NCI-H2029 treated with DMSO at 0.1 percent for 48 hours (cell line): ENCODE results near the gene PEX19.
"Not testable (repeated sequence)": the region's sequence is repeated elsewhere in the genome, so short reads cannot be mapped to it uniquely, and the experiment has no call there.

Source experiments
- DNase-seq: peaks from one replicate; lab custom pipeline; 2025; lab: John Stamatoyannopoulos, UW

The PEX19 gene, protein sequence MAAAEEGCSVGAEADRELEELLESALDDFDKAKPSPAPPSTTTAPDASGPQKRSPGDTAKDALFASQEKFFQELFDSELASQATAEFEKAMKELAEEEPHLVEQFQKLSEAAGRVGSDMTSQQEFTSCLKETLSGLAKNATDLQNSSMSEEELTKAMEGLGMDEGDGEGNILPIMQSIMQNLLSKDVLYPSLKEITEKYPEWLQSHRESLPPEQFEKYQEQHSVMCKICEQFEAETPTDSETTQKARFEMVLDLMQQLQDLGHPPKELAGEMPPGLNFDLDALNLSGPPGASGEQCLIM

DNA sequence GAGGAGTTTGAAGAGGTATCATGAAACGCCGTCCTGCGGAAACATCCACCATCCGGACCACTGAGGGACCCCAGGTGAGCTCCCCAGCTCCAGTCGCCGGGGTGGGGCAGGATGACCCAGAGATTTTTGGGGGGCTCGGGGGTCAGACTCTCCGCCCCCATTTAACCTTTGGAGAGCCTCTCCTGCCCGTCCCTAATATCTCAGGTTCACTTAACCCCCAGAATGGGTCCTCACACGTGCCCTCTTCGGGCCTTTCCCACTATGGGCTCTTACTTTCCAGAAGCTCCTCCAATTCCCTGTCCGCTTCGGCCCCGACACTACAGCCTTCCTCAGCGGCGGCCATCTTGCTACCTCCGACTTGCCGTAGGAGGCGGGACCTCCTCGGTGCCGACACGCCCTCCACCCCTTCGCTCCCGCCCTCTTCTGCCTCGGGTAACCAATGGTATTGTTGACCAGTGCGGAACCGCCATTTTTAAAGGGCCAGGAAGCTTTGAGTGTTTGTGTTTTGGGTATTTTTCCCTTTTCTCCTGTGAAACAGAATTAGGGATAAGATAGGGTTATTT, at the start of gene PEX19:
PEX19 (minus strand) TSS at position 352 of the 563 bp plus-strand sequence; CDS start at position 343, 9 bp downstream.
- DNase-seq = peak; percentile 59

DNA sequence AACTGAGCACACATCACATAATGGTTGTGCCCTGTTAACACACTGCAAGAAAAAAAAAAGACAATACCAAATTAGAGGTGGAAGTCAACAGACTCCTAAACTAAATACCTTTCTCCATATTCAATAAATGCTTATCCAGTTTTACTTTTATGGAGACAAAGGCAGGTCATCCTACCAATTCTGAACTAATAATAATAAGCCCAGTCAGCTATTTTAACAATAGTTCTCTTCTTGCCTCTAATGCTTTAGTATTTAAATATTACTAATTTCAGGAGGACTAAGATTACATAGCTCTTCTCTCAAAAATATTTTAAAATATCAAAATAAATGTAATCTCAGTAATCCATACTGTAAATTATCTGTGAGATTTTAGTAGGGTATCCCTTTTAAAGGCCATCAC, 47.6 kb upstream of the PEX19 start:
- no peak for DNase-seq

DNA sequence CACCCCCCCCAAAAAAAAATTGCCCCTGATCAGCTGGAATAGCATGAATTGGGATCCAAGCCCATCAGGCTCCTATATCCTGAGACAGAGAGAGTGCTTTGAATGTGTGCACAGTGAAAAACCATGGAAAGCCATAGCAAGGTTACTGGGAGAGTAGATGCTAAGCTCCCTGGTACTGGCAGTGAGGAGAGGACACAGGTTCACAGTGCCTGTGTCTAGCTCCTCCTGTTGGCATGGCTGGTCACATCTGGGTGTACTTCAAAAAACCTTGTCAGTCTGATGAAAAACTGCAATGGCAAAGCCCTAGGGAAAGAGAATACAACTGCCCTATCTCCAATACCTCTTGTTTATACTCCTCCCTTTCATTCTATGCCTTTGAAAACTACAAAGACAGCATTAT, 45.2 kb upstream of the PEX19 start:
- no peak for DNase-seq

DNA sequence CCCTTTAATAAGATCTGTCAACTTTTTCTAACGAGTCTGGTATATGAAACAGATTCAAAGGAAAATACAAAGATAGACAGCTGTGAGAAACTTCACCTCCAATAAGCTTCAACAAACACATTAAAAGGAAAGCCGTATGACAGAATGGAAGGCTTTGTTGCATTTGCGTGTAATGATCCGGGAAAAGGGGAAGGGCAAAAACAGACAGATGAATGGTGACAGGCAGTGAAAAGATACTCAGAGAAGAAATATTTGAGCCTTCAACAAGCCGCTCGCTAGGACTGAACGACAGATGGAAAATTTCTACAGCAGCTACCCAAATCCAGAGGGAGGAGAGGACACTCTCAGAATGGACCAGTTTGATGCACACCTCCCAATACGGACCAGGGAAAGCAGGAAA, 43.3 kb upstream of the PEX19 start:
- DNase-seq = no peak

DNA sequence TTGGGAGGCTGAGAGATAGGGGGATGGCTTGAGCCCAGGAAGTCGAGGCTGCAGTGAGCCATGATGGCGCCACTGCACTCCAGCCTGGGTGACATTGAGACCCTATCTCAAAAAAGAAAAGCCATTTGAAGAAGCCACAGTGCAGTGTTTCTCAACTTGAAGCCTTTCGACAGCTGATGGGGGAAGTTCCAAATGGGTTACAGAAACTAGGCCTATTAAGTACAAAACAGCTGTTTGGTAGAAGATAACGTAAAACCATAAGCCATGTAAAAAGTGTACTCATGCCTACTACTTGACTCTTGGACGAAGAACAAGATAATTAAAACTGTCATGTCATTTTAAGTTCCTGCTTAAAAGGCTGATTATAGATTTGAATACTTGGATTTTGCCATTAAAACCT, 41.5 kb upstream of the PEX19 start:
- no peak for DNase-seq

DNA sequence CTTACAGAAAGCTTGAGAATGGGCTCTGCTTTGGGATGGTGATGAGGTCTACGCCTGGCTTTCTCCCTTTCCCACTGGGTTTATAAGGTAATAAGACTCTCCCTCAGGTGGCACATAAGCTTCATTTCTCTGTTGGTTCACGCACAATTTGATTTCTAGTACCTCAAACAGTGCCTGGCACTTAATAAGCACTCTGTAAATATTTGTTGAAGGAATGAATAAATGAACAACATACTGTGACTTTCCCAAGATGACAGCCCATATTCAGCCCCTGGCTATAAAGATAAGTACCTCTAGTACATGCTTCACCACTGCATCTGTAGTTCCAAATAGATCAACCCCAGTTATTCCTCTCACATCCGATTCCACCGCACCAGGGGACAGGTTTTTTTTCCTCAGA, 40.3 kb upstream of the PEX19 start:
- peak; percentile 94 for DNase-seq

DNA sequence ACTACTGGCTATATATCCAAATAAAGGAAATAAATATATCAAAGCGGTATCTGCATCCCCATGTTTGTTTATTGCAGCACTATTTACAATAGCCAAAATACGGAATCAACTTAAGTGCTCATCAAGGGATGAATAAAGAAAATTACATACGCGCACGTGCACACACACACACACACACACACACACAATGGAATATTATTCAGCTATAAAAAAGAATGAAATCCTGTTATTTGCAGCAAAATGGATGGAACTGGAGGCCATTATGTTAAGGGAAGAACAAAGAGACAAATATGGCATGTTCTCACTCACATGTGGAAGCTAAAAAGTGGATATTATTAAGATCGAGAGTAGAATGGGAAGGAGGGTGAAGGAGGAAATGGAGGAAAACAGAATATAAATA, 37.9 kb upstream of the PEX19 start:
- DNase-seq = no peak

DNA sequence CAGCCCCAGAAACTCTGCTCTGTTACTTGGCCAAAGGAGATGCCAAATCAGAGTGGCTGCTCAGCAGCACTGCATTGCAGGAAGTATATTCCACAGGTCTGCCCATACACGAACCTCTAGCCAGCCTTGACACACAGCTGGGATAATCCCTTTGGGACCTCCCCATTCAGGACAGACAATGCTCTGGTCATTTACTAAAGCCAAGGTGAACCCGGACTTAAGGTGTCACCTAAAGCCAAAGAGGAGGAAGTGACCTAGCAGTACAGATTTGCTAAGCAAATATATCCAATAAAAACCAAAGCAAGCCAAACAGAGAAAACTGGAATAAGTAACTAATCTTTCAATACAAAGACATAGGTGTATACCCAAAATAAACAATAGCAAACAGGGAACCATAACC, 30.4 kb upstream of the PEX19 start:
- DNase-seq = no peak

DNA sequence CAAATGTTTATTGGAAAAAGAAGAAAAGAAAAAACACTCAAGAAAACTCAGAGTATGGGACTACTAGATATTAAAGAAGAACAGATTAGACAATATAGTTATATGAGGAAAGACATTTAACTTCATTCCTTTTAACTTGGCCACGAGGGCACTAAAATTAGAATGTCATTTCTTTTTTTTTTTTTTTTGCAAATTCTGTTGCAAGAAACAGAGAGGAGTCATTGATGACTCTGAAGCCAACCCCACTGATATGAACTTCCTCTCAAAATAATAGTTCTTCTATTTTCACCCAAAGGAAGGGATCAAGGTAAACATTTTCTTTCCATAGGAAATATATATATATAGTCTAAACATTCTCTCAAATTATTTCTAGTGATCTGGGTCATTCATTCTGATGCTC, 24.6 kb upstream of the PEX19 start:
- no peak for DNase-seq

DNA sequence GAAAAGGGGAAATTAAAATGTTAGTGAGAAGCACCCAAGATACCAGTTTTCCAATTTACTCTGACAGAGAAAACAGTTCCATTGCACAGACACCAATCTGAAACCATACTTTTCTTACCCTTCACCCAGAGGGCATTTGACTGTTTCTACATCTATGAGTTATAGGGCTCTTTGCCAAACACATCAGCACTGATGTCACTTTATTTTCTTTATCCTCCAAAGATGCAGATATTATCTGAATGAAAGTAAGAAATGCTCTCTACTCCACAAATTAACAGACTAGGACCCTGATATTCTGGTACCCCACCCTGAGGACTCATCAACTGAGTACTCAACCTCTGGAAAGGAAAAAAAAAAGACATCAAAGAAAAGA, 24.2 kb upstream of the PEX19 start:
- no peak for DNase-seq

DNA sequence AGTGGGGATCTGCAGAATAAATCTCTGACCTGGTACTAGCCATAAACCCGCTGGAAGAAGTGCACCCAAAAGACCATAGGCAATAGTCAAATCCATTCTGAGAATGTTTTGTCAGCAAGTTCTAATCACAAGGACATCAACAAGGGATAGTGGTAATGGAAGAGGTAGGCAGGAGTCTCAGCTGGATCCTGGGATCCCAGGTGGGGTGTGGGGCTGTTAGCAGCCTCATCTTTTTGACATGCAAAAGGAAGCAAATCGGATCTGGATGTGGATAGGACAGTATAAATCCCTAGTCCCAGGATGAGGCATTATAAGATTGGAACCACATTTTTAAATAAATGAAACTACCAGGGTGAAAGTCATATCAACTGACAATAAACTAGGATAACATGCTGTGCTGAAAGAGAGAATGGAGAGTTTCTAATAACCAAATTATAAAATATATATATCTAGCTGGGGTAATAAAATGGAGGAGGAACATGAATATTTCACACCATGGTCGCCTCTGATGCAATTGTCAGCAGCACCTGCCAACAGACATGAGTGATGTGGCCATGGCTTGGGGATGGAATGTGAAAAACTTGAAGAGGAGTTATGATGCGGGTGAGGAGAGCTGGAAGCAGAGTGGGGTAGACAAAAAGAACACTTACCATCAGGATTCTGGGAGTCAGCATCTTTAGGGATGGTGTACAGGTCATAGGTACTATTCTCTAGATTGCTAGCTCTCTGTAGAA, 23.7 kb upstream of the PEX19 start:
- no peak for DNase-seq

DNA sequence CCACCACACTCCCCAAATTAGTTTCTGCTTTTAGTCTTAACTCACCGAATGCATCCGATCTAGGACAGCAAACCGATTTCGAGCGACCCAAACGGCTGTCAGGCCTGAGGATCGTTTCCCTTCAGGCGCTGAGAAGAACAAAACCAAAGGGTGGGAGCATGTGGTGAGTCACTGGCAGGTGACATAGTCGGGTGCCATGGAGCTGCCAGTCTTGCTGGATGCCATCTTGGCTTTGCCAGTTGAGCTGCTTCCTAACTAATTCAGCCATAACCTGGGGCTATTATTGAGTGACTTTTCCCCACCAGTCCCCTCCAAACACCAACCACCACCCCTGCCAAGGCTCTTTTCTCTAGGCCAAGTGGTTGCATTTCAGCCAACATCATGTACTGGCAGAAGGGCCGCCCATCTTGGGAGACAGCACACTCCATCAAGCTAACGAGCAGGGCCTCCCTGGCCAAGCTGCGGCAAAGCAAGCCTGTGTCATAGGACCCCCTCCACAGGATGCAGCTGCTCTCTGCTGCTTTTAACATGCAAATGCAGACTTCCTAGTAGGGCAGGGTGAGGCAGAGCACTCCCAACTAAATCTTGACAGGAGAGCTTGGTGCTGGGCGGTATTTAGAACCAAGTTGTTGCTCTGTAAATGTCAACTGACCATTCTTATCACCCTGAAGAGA, 22.3 kb upstream of the PEX19 start:
- DNase-seq = no peak

DNA sequence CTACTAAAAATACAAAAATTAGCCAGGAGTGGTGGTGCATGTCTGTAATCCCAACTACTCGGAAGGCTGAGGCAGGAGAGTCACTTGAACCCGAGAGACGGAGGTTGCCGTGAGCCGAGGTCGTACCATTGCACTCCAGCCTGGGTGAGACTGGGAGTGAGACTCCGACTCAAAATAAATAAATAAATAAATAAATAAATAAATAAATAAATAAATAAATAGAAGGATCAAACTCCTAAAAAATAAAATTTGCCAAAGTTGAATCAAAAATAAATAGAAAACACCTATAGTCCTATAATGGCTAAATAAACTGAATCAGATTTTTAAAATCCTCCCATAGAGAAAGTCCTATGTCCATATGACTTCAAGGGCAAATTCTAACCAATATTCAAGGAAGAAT, 15.2 kb upstream of the PEX19 start:
- DNase-seq = no peak

DNA sequence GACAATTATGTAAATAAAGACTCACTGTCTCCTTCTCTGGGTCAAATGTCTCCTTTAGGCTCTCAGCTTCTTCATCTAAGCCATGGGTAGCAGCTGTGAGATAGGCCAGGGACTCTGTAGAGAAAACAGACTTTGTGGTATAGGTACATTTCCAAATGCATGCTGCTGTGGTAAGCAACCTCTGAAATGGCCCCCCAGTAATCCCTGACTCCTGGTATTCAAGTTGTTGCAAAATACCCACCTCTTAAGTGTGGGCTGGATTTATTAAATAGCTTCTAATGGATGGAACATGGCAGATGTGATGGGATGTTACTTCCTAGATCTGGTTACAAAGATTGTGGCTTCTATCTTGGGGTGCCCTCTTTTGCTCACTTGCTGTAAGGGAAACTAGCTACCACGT, 11.1 kb upstream of the PEX19 start:
- no peak for DNase-seq

DNA sequence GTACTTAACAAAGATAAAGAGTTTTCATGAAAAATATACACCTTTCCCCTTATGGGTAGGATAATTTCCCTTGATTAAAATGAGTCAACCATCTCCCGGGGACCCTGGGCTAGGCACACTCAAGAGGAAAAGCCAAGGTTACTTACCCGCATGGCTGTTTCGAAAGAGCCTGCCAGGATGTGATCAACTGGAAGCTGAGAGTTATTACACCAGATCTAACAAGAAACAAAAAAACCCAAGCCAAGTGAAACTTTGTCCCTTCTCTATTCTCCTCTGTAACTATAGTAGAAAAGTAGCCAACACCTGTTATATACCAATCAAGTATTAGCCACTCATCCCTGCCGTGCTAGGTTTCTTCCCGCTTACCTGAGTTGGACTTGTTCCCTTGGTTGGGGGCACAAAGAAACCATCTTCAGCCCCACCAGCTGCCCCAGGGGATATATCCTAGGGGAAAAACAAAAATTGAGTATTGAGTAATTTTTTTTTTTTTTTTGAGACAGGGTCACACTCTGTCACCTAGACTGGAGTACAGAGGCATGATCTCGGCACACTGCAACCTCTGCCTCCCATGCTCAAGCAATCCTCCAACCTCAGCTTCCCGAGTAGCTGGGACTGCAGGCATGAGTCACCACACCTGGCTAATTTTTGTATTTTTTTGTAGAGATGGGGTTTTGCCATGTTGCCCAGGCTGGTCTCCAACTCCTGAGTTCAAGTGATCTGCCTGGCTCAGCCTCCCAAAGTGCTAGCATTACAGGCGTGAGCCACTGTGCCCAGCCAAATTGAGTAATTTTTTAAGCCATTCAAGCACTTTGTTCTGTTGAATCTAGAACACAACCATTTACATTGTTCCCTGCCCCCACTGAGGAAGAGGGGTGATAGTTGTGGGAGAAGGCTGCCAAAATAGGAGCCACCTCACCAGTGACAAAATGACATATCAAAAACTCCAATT, 8.4 kb upstream of the PEX19 start:
- DNase-seq = no peak

DNA sequence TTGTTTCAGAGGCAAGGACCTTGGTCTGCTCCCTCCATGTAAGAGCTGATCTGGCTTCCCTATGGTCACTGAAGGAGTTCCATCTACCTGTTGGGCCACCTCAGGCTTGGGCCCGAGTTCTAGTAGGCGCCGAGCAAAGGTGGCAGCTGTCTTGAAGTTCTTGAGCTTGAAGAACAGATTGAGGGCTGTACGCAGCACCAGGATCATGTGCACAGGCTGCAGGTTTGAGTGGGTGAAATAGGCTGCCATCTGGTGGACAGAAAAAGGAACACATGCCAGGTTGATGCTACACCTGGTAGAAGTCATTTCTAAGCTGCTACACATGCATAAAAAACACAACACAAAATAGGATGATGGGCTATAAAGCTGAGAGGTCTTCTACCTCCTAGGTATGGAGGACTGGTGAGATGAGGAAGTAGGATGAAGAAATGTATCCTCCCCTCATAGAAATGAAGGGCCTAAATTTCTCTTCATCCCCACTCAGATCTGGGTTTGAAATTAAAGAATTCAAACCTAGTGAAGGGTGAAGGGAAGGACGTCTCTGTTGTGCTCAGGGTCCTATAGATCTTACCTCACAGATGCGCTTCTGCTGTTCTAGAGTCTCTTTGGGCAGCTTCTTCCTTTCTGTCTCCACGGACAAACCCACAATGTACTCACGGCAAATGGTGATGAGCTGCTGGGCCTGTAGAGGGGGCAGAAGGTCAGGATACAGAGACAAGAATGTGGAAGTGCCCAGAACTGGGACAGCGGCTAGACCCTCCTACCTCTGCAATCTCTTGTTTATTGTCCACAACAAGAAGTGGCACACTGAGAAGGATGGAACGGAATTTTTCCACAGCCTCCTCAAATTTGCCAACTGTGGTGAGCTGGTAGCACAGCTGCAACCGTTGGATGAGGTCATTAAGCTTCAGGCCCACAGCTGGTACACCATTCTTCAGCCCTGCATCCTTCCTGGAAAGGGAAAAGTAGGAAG, 6.6 kb upstream of the PEX19 start:
- DNase-seq = peak; percentile 71

DNA sequence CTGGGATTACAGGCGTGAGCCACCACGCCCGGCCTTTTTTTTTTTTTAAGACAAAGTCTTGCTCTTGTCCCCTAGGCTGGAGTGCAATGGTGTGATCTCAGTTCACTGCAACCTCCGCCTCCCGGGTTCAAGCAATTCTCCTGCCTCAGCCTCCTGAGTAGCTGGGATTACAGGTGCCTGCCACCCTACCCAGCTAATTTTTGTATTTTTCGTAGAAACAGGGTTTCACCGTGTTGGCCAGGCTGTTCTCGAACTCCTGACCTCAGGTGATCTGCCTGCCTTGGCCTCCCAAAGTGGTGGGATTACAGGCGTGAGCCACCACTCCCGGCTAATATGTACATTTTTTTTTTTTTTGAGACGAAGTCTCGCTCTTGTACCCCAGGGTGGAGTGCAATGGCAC, 2.8 kb upstream of the PEX19 start:
- DNase-seq = not testable (repeated sequence)

DNA sequence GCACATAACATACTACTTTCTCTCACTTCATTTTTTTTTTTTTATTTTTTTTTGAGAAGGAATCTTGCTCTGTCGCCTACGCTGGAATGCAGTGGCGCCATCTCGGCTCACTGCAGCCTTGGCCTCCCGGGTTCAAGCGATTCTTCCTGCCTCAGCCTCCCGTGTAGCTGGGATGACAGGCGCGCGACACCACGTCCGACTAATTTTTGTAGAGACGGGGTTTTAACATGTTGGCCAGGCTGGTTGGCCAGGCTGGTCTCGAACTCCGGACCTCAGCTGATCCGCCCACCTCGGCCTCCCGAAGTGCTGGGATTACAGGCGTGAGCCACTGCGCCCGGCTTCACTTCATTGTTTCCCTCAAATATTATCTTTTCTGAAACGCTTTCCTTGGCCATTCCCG, 573 bp upstream of the PEX19 start:
- no peak for DNase-seq

DNA sequence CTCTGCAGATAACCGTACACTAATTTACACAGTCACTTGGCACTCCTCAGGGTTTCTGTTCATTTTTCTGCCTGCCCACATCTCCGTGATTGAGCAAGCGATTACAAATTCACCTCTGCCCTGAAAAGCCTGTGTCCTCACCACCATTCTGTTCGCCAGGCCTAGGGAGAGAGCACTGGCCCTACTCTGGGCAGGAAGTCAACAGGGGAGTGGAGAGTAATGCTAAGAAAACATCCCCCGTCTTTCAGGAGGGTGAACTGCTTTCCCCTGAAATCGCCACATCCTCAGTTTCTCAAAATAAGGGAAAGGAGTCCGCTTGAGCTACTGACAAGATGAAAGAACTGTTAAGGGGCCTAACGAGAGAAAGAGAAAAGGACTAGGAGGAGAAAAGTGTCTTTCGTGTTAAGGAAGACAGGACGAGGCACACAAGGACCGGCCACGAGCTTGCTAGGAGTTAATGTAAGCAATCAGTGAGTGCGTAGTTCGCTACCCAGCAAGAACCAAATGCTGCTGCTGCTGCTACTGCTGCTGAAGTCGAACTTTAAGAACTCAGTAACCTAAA, 632 bp downstream of the PEX19 start:
- no peak for DNase-seq

DNA sequence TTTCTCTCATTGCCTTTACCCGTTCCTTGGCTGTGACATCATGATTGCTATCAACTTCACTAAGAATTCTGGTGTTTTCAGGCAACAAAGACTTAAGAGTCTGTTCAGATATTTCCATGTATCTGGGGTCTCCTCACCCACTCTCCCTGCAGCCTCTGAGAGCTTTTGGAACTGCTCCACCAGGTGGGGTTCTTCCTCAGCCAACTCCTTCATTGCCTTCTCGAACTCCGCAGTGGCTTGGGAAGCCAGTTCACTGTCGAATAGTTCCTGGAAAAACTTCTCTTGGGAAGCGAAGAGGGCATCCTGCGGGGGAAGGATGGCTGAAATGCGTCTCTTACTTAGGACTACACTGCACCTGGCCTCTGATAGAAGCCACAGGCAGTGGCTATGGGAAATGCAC, 2.1 kb downstream of the PEX19 start:
- DNase-seq = no peak
